Kasumi-1 (cell line): Measurements from ENCODE around the gene ADARB1.
"Not testable (repeated sequence)": the region's sequence is repeated elsewhere in the genome, so short reads cannot be mapped to it uniquely, and the experiment has no call there.

Source experiments
- DNase-seq, 2 experiments: peaks; one replicate each; lab custom pipeline; 2025; lab: John Stamatoyannopoulos, UW

ADARB1 gene

GRCh38 chr21:45074048-45074817 lies at the start of gene ADARB1:
ADARB1 (plus strand) TSS chr21:45074580; CDS start chr21:45171657, 97,077 bp downstream.
- DNase-seq: peak; percentile 31 to 39

GRCh38 chr21:45026066-45026745 lies 48.2 kb upstream of the ADARB1 start:
- no peak for DNase-seq

- no peak for DNase-seq
Observed at GRCh38 chr21:45026826-45027225, 47.6 kb upstream of the ADARB1 start.

GRCh38 chr21:45027241-45028196 lies 46.9 kb upstream of the ADARB1 start:
- DNase-seq: no peak

GRCh38 chr21:45028645-45029044 lies 45.7 kb upstream of the ADARB1 start:
- not testable (repeated sequence) for DNase-seq

- DNase-seq: no peak
Observed at GRCh38 chr21:45029298-45029947, 45.0 kb upstream of the ADARB1 start.

- DNase-seq: no peak
Observed at GRCh38 chr21:45029948-45030681, 44.3 kb upstream of the ADARB1 start.

- DNase-seq: peak; percentile 1 to 4
Observed at GRCh38 chr21:45030682-45031570, 43.5 kb upstream of the ADARB1 start.

GRCh38 chr21:45031571-45032191 lies 42.7 kb upstream of the ADARB1 start:
- no peak for DNase-seq

- DNase-seq: no peak
Observed at GRCh38 chr21:45032332-45032731, 42.0 kb upstream of the ADARB1 start.

- DNase-seq: no peak
Observed at GRCh38 chr21:45032977-45033710, 41.2 kb upstream of the ADARB1 start.

- no peak for DNase-seq
Observed at GRCh38 chr21:45033791-45034555, 40.4 kb upstream of the ADARB1 start.

- DNase-seq: no peak
Observed at GRCh38 chr21:45034556-45035476, 39.6 kb upstream of the ADARB1 start.

- no peak for DNase-seq
Observed at GRCh38 chr21:45035477-45035848, 38.9 kb upstream of the ADARB1 start.

GRCh38 chr21:45036630-45037029 lies 37.8 kb upstream of the ADARB1 start:
- DNase-seq: no peak

- DNase-seq: no peak
Observed at GRCh38 chr21:45037986-45038385, 36.4 kb upstream of the ADARB1 start.
